Activated T-helper 17 cell treated with anti-CD3 and anti-CD28 coated beads, Interleukin-2, amount 50 U/mL, for 72 hours (primary cell): ENCODE results near the gene CSK. TPM values are rescaled to one million over a fixed set of nuclear protein-coding genes. Genes with fewer than 3 reads are reported as not detected.

ENCODE experiments used
- ATAC-seq: fragments of 150-1000 bp; cut with Tn5 transposase; replicated peaks from 2 replicates; pipeline ENCODE4 v1.10.0; 2021; ENCODE audit warnings: mild to moderate bottlenecking, moderate library complexity
- H3K27ac Mint-ChIP-seq: one replicate; pipeline ENCODE4 v1.8.0; 2022; ENCODE audit warnings: mixed read lengths
- H3K27me3 Mint-ChIP-seq: one replicate; pipeline ENCODE4 v1.8.0; 2022; ENCODE audit warnings: mixed read lengths
- H3K36me3 Mint-ChIP-seq: one replicate; pipeline ENCODE4 v1.8.0; 2022; ENCODE audit warnings: low read depth, mild to moderate bottlenecking, mixed read lengths
- H3K4me1 Mint-ChIP-seq: one replicate; pipeline ENCODE4 v1.8.0; 2022; ENCODE audit warnings: mixed read lengths
- H3K4me3 Mint-ChIP-seq: one replicate; pipeline ENCODE4 v1.8.0; 2022; ENCODE audit warnings: mild to moderate bottlenecking, mixed read lengths
- H3K9me3 Mint-ChIP-seq: one replicate; pipeline ENCODE4 v1.8.0; 2022; ENCODE audit warnings: mixed read lengths
- total RNA-seq, 2 donors: library from RNA; stranded (reverse); gene quantifications; one replicate each; pipeline ENCODE4 v1.2.3, GENCODE V29; 2022

Gene CSK
- total RNA-seq, 2 donors from 2014 or later = 176 to 316 TPM

GRCh38 chr15:74788683-74789151, 6.8 kb downstream of the CSK start:
- Mint-ChIP-seq H3K27ac (peak overlapping the region; percentile 89), H3K9me3 (no peaks in the 10 kb centered on the region), H3K36me3 (peaks cover 84% of the 10 kb centered on the region), H3K27me3 (no peaks in the 10 kb centered on the region), H3K4me3 (peak overlapping the region; percentile 84), H3K4me1 (peaks cover 46% of the 10 kb centered on the region)
- ATAC-seq = peak; percentile 31

GRCh38 chr15:74789171-74789631, 7.3 kb downstream of the CSK start:
- Mint-ChIP-seq H3K9me3 (no peaks in the 10 kb centered on the region), H3K27me3 (no peaks in the 10 kb centered on the region), H3K36me3 (peaks cover 79% of the 10 kb centered on the region), H3K27ac (peak overlapping the region; percentile 89), H3K4me3 (peak overlapping the region; percentile 84), H3K4me1 (peaks cover 46% of the 10 kb centered on the region)
- ATAC-seq = no peak

GRCh38 chr15:74789741-74790079, 7.8 kb downstream of the CSK start:
- H3K27ac Mint-ChIP-seq = peak overlapping the region; percentile 89
- peak overlapping the region; percentile 84 for H3K4me3 Mint-ChIP-seq
- ATAC-seq = no peak
- peaks cover 50% of the 10 kb centered on the region for H3K4me1 Mint-ChIP-seq
- H3K9me3 Mint-ChIP-seq = no peaks in the 10 kb centered on the region
- no peaks in the 10 kb centered on the region for H3K27me3 Mint-ChIP-seq
- peaks cover 76% of the 10 kb centered on the region for H3K36me3 Mint-ChIP-seq

- Mint-ChIP-seq H3K4me1 (peaks cover 56% of the 10 kb centered on the region), H3K27me3 (no peaks in the 10 kb centered on the region), H3K9me3 (no peaks in the 10 kb centered on the region), H3K36me3 (peaks cover 76% of the 10 kb centered on the region), H3K27ac (peak overlapping the region; percentile 89), H3K4me3 (peak overlapping the region; percentile 84)
- peak; percentile 25 for ATAC-seq
Observed at GRCh38 chr15:74790080-74790916, 8.4 kb downstream of the CSK start.

DNA sequence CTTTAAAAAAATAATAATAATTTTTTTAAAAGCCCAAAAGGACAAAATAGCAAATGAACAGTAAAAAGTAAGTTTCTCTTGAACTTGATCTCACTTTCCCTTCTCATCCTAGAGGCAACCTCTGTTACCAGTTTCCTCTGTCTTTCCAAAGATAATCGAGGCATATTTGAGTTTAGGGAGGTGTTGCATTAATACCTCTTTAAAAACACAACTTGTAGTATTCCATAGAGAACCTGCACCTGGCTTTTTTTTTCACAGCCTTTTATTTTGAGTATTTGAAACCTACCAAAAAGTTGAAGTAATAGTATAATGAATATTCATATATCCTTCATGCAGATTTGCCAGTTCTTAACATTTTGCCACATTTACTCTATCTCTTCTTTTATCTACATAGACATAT, 9.1 kb downstream of the CSK start:
- Mint-ChIP-seq H3K9me3 (no peaks in the 10 kb centered on the region), H3K36me3 (peaks cover 74% of the 10 kb centered on the region)

GRCh38 chr15:74791667-74792066, 9.8 kb downstream of the CSK start:
- H3K27ac Mint-ChIP-seq = peak overlapping the region; percentile 89
- no peaks in the 10 kb centered on the region for H3K27me3 Mint-ChIP-seq
- H3K4me1 Mint-ChIP-seq = peaks cover 63% of the 10 kb centered on the region
- H3K36me3 Mint-ChIP-seq = peaks cover 73% of the 10 kb centered on the region
- no peaks in the 10 kb centered on the region for H3K9me3 Mint-ChIP-seq
- no peak for ATAC-seq
- H3K4me3 Mint-ChIP-seq = peak overlapping the region; percentile 84

More for the DNA sequence above, 9.1 kb downstream of the CSK start:
- H3K4me1 Mint-ChIP-seq = peaks cover 60% of the 10 kb centered on the region
- ATAC-seq = no peak
- H3K27ac Mint-ChIP-seq = peak overlapping the region; percentile 89
- H3K27me3 Mint-ChIP-seq = no peaks in the 10 kb centered on the region
- H3K4me3 Mint-ChIP-seq = peak overlapping the region; percentile 84

DNA sequence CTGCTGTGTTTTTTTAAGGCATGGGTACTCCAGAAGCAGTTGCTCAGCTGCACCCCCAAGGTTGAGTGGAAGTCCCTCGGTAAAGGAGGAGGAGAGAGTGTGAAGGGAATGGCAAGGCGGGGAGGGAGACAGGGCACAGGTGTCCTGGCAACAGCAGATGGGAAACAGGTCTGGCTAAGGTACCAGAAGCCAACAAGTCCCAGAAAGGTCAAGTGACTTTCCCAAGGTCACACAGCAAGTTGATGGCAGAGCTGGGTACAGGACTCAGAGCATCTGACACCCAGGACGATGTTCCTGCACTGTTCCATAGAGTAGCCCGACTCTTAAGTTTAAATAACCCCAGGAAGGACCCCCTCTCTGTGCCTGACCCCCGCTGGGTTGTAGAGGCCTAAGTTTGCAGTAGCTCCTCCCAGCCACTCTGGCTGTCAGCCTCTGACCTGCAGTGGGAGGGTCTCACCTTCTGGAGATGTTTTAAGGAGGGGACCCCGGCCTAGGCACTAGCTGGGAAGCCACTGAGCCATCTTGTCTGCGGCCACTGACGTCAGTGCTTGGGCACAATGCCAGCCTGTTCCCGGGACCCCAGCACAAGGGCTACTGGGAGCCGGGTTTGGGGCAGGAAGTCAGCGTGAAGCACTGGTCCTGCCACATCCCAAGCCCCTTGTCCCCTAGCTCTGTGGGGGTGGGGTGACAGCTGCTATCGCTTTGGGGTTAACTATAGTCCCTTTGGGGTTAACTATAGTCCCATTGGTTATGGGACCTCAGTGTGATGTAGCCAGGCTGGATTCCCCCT, 10.5 kb downstream of the CSK start:
- ATAC-seq = no peak
- H3K9me3 Mint-ChIP-seq = no peaks in the 10 kb centered on the region
- H3K27me3 Mint-ChIP-seq = no peaks in the 10 kb centered on the region
- peaks cover 71% of the 10 kb centered on the region for H3K36me3 Mint-ChIP-seq
- peaks cover 58% of the 10 kb centered on the region for H3K4me1 Mint-ChIP-seq
- H3K27ac Mint-ChIP-seq = peak overlapping the region; percentile 89
- peak overlapping the region; percentile 84 for H3K4me3 Mint-ChIP-seq

DNA sequence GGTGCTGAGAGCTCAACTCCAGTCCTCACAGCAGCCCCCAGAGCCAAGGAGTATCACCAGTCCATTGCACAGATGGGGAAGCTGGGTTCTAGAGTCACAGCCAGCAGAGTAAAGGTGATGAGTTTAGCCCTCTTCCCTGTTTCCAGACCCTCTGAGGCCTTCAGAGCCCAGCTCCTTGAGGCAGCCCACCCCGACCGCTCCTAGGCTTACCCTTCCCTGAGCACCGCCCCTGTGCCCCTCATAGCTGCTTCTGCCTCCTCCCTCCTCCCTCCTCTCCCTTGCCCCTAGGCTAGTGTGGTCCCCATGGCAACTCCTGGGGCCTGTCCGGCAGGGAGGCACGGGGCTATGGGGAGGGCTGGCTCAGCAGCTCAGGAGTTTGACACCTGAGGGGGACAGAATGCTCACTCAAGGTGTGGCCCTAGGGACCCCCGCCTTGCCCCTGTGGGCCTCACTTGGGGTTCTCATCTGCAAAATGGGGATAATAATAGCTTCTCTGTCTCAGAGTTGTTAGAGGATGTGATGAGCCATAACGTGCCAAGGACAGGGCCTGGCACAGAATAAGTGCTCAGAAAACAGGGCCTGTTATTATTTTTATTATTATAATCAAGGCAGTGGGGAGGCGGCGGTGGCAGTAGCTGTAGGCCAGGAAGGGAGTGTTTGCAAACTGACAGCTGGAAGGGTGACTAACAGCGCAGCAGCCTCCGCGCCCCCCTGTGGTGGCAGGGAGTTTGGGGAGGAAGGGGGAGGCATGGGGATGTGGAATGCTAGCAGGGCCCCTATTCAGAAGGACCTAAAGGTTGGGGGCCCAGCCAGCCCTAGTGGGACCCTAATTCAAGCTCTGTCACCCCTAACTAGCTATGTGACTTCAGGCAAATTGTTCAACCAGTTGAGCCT, 11.5 kb downstream of the CSK start:
- Mint-ChIP-seq H3K9me3 (no peaks in the 10 kb centered on the region), H3K36me3 (peaks cover 71% of the 10 kb centered on the region), H3K27ac (peak overlapping the region; percentile 89), H3K4me3 (peak overlapping the region; percentile 84), H3K27me3 (no peaks in the 10 kb centered on the region), H3K4me1 (peaks cover 55% of the 10 kb centered on the region)
- ATAC-seq = peak; percentile 10

GRCh38 chr15:74794248-74794969, 12.5 kb downstream of the CSK start:
- H3K4me3 Mint-ChIP-seq = peak overlapping the region; percentile 76
- H3K27me3 Mint-ChIP-seq = no peaks in the 10 kb centered on the region
- H3K27ac Mint-ChIP-seq = peak overlapping the region; percentile 85
- H3K36me3 Mint-ChIP-seq = peaks cover 71% of the 10 kb centered on the region
- no peaks in the 10 kb centered on the region for H3K9me3 Mint-ChIP-seq
- peak; percentile 66 for ATAC-seq
- H3K4me1 Mint-ChIP-seq = peaks cover 54% of the 10 kb centered on the region

GRCh38 chr15:74794970-74795349, 13.1 kb downstream of the CSK start:
- Mint-ChIP-seq H3K27ac (peak overlapping the region; percentile 85), H3K4me3 (peak overlapping the region; percentile 76), H3K27me3 (no peaks in the 10 kb centered on the region), H3K36me3 (peaks cover 71% of the 10 kb centered on the region), H3K9me3 (no peaks in the 10 kb centered on the region), H3K4me1 (peaks cover 54% of the 10 kb centered on the region)
- ATAC-seq = no peak

- H3K9me3 Mint-ChIP-seq = no peaks in the 10 kb centered on the region
- peak overlapping the region; percentile 85 for H3K27ac Mint-ChIP-seq
- peaks cover 71% of the 10 kb centered on the region for H3K36me3 Mint-ChIP-seq
- no peaks in the 10 kb centered on the region for H3K27me3 Mint-ChIP-seq
- peak; percentile 57 for ATAC-seq
- H3K4me3 Mint-ChIP-seq = peak overlapping the region; percentile 76
- H3K4me1 Mint-ChIP-seq = peaks cover 50% of the 10 kb centered on the region
Observed at GRCh38 chr15:74795966-74796625, 14.2 kb downstream of the CSK start.

DNA sequence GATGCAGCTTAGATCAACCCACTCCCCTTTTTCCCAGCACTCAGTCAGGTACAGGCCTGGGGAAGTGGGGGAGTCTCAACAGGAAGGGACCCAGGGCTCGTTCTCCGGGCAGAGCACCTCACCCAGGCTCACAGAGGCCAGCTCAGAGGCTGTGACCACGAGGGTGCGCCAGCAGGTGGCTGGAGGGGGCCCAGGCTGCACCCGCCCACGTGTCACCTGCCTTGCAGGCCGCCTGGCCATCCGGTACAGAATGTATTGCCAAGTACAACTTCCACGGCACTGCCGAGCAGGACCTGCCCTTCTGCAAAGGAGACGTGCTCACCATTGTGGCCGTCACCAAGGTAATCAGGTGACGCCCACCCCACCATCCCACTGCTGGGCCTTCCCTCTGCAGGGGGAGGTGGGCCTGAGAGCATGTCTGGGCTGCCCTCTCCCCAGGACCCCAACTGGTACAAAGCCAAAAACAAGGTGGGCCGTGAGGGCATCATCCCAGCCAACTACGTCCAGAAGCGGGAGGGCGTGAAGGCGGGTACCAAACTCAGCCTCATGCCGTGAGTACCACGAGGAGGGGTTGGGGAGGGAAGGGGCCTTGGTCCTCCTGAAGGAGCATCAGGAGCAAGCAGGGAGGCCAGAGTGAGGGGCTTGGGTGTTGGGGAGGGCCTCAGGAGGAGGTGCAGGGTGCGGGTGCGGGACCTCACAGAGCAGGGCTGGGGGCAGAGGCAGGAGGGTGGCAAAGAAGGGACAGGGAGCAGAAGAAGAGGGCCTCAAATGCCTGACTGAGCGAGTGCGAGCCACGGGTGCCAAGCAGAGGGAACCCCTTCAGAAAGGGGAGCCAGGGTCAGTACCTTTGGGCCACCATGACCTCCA, 16.7 kb downstream of the CSK start:
- Mint-ChIP-seq H3K27ac (peak overlapping the region; percentile 63), H3K36me3 (peaks cover 85% of the 10 kb centered on the region), H3K9me3 (no peaks in the 10 kb centered on the region), H3K4me3 (peak overlapping the region; percentile 40), H3K4me1 (peaks cover 38% of the 10 kb centered on the region), H3K27me3 (no peaks in the 10 kb centered on the region)
- no peak for ATAC-seq
